Endothelial cell of umbilical vein (primary cell): ENCODE data around the gene SCIN. TPM values are rescaled to one million over a fixed set of nuclear protein-coding genes. Genes with fewer than 3 reads are reported as not detected.

Experiments used
- BruUV-seq: library from RNA; stranded (reverse); fragments of 400-500 nt; replicated peaks from 2 replicates; lab custom pipeline; 2021; lab: Mats Ljungman, UMichigan
- CTCF ChIA-PET: fragments of 300-600, 350-600 bp; sonication (Branson Sonifier 250); formaldehyde crosslinking; loops from one replicate; lab custom pipeline; 2021; ENCODE audit warnings: antibody characterized with exemption, inconsistent platforms; lab: Charles Lee
- POLR2A ChIA-PET: fragments of 300-600, 350-600 bp; sonication (Branson Sonifier 250); formaldehyde crosslinking; loops from one replicate; lab custom pipeline; 2021; ENCODE audit warnings: antibody characterized with exemption, inconsistent platforms; lab: Charles Lee
- DNase-seq: peaks from one replicate; pipeline ENCODE4 v3.0.0-alpha.2; 2011; ENCODE audit warnings: low read depth, low spot score
- FAIRE-seq: peaks from 2 replicates; lab custom pipeline; 2011; peaks lifted over from hg19 to GRCh38; lab: Jason Lieb, UNC
- H2AFZ ChIP-seq: 2 replicates; pipeline ENCODE4 v1.6.0; 2012; ENCODE audit warnings: low read depth, low read length, control low read depth, inconsistent platforms
- H3K27ac ChIP-seq: 2 replicates; pipeline ENCODE4 v1.5.1; 2011; ENCODE audit warnings: low read depth, mild to moderate bottlenecking, control low read depth, low read length, moderate library complexity; ENCODE audit not compliant: insufficient read depth
- H3K27me3 ChIP-seq, 2 experiments: 2 replicates each; pipeline versions ENCODE4 v1.6.0 to v1.6.1; 2011; ENCODE audit warnings: low read length in 2 of 2, mixed read lengths in 1 of 2; ENCODE audit not compliant: control insufficient read depth in 2 of 2, insufficient read depth in 2 of 2
- H3K36me3 ChIP-seq, 2 experiments: 2 replicates in 1 of 2; 3 replicates in 1 of 2; pipeline ENCODE4 v1.5.1; 2011; ENCODE audit warnings: low read length in 2 of 2, mild to moderate bottlenecking in 1 of 2, moderate library complexity in 1 of 2; ENCODE audit not compliant: control insufficient read depth in 2 of 2, insufficient read depth in 2 of 2; ENCODE audit errors: extremely low read depth in 1 of 2
- H3K4me1 ChIP-seq: 3 replicates; pipeline ENCODE4 v1.5.1; 2011; ENCODE audit warnings: mild to moderate bottlenecking, low read length; ENCODE audit not compliant: control insufficient read depth, insufficient read depth; ENCODE audit errors: extremely low read depth
- H3K4me2 ChIP-seq: 2 replicates; pipeline ENCODE4 v1.6.1; 2011; ENCODE audit warnings: low read length, control low read depth, mixed read lengths; ENCODE audit not compliant: insufficient read depth
- H3K4me3 ChIP-seq, 3 experiments: fragments of 200-600 bp in 1 of 3; sonication (generic), shearing (Covaris generic) in 1 of 3; replicated peaks in 1 of 3; 2 replicates each; pipeline ENCODE4 v1.5.1; 2011 to 2016; ENCODE audit warnings: control low read depth in 3 of 3, low read length in 3 of 3, mild to moderate bottlenecking in 2 of 3, inconsistent platforms in 1 of 3, low read depth in 1 of 3, moderate library complexity in 1 of 3; ENCODE audit not compliant: insufficient read depth in 1 of 3
- H3K79me2 ChIP-seq: 2 replicates; pipeline ENCODE4 v1.6.0; 2012; ENCODE audit warnings: low read length, inconsistent platforms; ENCODE audit not compliant: control insufficient read depth, insufficient read depth
- H3K9ac ChIP-seq: replicated peaks from 2 replicates; pipeline ENCODE3; 2011; ENCODE audit warnings: low read length, control low read depth; ENCODE audit not compliant: insufficient read depth; ENCODE audit errors: extremely low read depth
- H3K9me1 ChIP-seq: replicated peaks from 3 replicates; pipeline ENCODE4 v1.6.0; 2011; ENCODE audit warnings: mild to moderate bottlenecking, low read length; ENCODE audit not compliant: control insufficient read depth, insufficient read depth; ENCODE audit errors: extremely low read depth
- H3K9me3 ChIP-seq: replicated peaks from 2 replicates; pipeline ENCODE4 v1.5.1; 2012; ENCODE audit warnings: low read length, inconsistent platforms; ENCODE audit not compliant: control insufficient read depth, insufficient read depth
- H4K20me1 ChIP-seq: replicated peaks from 2 replicates; pipeline ENCODE3; 2011; ENCODE audit warnings: mild to moderate bottlenecking, low read length; ENCODE audit not compliant: control insufficient read depth, insufficient read depth; ENCODE audit errors: extremely low read depth
- CTCF ChIP-seq, 2 donors: IDR thresholded peaks; 1 replicate in 1 of 2; 2 replicates in 1 of 2; pipeline ENCODE4 v1.5.1; 2011; ENCODE audit warnings: low read length in 2 of 2, mild to moderate bottlenecking in 2 of 2, moderate library complexity in 2 of 2, control low read depth in 1 of 2, inconsistent platforms in 1 of 2, low read depth in 1 of 2; ENCODE audit not compliant: insufficient read depth in 1 of 2; ENCODE audit errors: extremely low read depth in 1 of 2
- EZH2 ChIP-seq: IDR thresholded peaks from 2 replicates; pipeline ENCODE4 v1.6.1; 2012; ENCODE audit warnings: borderline replicate concordance, low read depth, mild to moderate bottlenecking, moderate library complexity, low read length, inconsistent platforms; ENCODE audit not compliant: severe bottlenecking
- FOS ChIP-seq: IDR thresholded peaks from 2 replicates; pipeline ENCODE4 v1.6.1; 2011; ENCODE audit warnings: mild to moderate bottlenecking, low read length, moderate library complexity, borderline replicate concordance; ENCODE audit not compliant: insufficient read depth
- GATA2 ChIP-seq: IDR thresholded peaks from 2 replicates; pipeline ENCODE4 v1.7.0; 2011; ENCODE audit warnings: low read depth, mild to moderate bottlenecking, moderate library complexity, mixed read lengths, low read length; ENCODE audit not compliant: insufficient read length, insufficient read depth
- JUN ChIP-seq: IDR thresholded peaks from 2 replicates; pipeline ENCODE4 v1.6.1; 2011; ENCODE audit warnings: borderline replicate concordance, low read depth; ENCODE audit not compliant: insufficient read length, insufficient read depth
- MAX ChIP-seq: IDR thresholded peaks from 2 replicates; pipeline ENCODE4 v1.6.1; 2011; ENCODE audit not compliant: insufficient read depth, insufficient read length
- MYC ChIP-seq: IDR thresholded peaks from one replicate; pipeline ENCODE4 v1.6.1; 2011; ENCODE audit warnings: mild to moderate bottlenecking, low read depth, low read length
- POLR2A ChIP-seq: IDR thresholded peaks from 2 replicates; pipeline ENCODE4 v1.6.1; 2012; ENCODE audit warnings: low read depth, mild to moderate bottlenecking, control low read depth, low read length
- POLR2AphosphoS5 ChIP-seq: IDR thresholded peaks from 2 replicates; pipeline ENCODE4 v1.6.1; 2012; ENCODE audit warnings: low read depth, mild to moderate bottlenecking, control low read depth, low read length, moderate library complexity; ENCODE audit not compliant: insufficient read depth
- dilution Hi-C: fragments of 300-500 bp; cut with MboI; formaldehyde crosslinking; loops from one replicate; pipeline ENCODE4 v1.15.0; 2019; ENCODE audit warnings: low sequenced_read_pairs; ENCODE audit not compliant: extremely low pct_ligation_motif_present
- intact Hi-C: fragments of 100-400 bp; cut with micrococcal nuclease; formaldehyde crosslinking; loops from one replicate; pipeline ENCODE4 v1.10.0; 2022
- polyA plus RNA-seq, 4 experiments: library from polyadenylated mRNA; depleted of rRNA in 3 of 4; stranded (reverse) in 3 of 4; unstranded in 1 of 4; fragments of >200 nt; gene quantifications; 2 replicates each; pipeline versions ENCODE4 v1.2.1 to v1.2.3, GENCODE V29; 2011 to 2012; ENCODE audit warnings: missing spikeins in 1 of 4
- total RNA-seq: library from RNA; stranded (reverse); gene quantifications from 2 replicates; pipeline ENCODE4 v1.2.3, GENCODE V29; 2021

SCIN gene
- total and polyA plus RNA-seq, 2 donors (not counting 3 experiments of a cell fraction or from before 2014, with no cell fraction given), result 0.07 to 0.69 TPM

- no peaks in the 10 kb centered on the region for H3K27me3 ChIP-seq
- no peak overlapping the region for H3K27ac ChIP-seq
- CTCF ChIA-PET, result interaction anchor here (1.7 kb wide), 1 partner anchor 32 kb away, joined by 4 read pairs; no protein-coding TSS in a partner anchor
- no peaks in the 10 kb centered on the region for H3K9me1 ChIP-seq
- intact Hi-C loops (no loop called here), dilution Hi-C loops (no loop called here)
- H3K36me3 ChIP-seq, result no peaks in the 10 kb centered on the region
- H3K9me3 ChIP-seq, result no peaks in the 10 kb centered on the region
- no peak for TF ChIP-seq JUN
- no peak for TF ChIP-seq POLR2A
- TF ChIP-seq MAX, result no peak
- H4K20me1 ChIP-seq, result no peaks in the 10 kb centered on the region
- H3K4me3 ChIP-seq, result no peak overlapping the region
- H2AFZ ChIP-seq, result no peak overlapping the region
- no peaks in the 10 kb centered on the region for H3K4me1 ChIP-seq
- H3K4me2 ChIP-seq, result no peak overlapping the region
- POLR2A ChIA-PET, result no interaction called here
- no TSS peak for BruUV-seq
- FAIRE-seq, result no peak
- DNase-seq, result no peak
- no peak overlapping the region for H3K9ac ChIP-seq
- no peaks in the 10 kb centered on the region for H3K79me2 ChIP-seq
Measured at GRCh38 chr7:12609561-12609960, 39.0 kb downstream of the SCIN start.

- Histone ChIP-seq H3K9me1 (no peaks in the 10 kb centered on the region), H2AFZ (no peak overlapping the region), H3K4me2 (no peak overlapping the region), H3K4me1 (no peaks in the 10 kb centered on the region), H3K27me3 (no peaks in the 10 kb centered on the region), H3K36me3 (no peaks in the 10 kb centered on the region), H3K79me2 (no peaks in the 10 kb centered on the region), H4K20me1 (no peaks in the 10 kb centered on the region), H3K9me3 (no peaks in the 10 kb centered on the region), H3K9ac (no peak overlapping the region), H3K4me3 (no peak overlapping the region), H3K27ac (no peak overlapping the region)
- CTCF ChIA-PET, result interaction anchor here (1.1 to 1.7 kb wide), 3 partner anchors 13 to 43 kb away, joined by 4 to 6 read pairs (median 4); no protein-coding TSS in a partner anchor
- intact Hi-C loops (no loop called here), dilution Hi-C loops (no loop called here)
- no TSS peak for BruUV-seq
- FAIRE-seq (no peak), DNase-seq (no peak)
- POLR2A ChIA-PET, result no interaction called here
- TF ChIP-seq MYC (no peak), CTCF (IDR thresholded peaks at IDR 0.05; ENCODE audit: extremely low read depth in 1 of 2, insufficient read depth in 1 of 2, low read depth in 1 of 2, low read length in 2 of 2) (no peak), FOS (no peak), EZH2 (no peak), MAX (no peak), JUN (no peak), GATA2 (no peak), POLR2AphosphoS5 (no peak)
Measured at GRCh38 chr7:12610899-12611298, 40.4 kb downstream of the SCIN start.
